HFFc6 (cell line): Measurements from ENCODE around the gene PTCRA. TPM values are rescaled to one million over a fixed set of nuclear protein-coding genes. Genes with fewer than 3 reads are reported as not detected.

ENCODE experiments used
- DNase-seq: peaks from one replicate; pipeline ENCODE4 v3.0.0-alpha.2; 2018
- H3K27ac Mint-ChIP-seq: 2 replicates; pipeline ENCODE4 v1.8.0; 2020; ENCODE audit warnings: mild to moderate bottlenecking, mixed read lengths
- H3K27me3 Mint-ChIP-seq: 2 replicates; pipeline ENCODE4 v1.8.0; 2021; ENCODE audit warnings: mild to moderate bottlenecking, moderate library complexity, mixed read lengths; ENCODE audit not compliant: insufficient read depth
- H3K36me3 Mint-ChIP-seq: 2 replicates; pipeline ENCODE4 v1.8.0; 2021; ENCODE audit warnings: low read depth, mixed read lengths
- H3K4me1 Mint-ChIP-seq: 2 replicates; pipeline ENCODE4 v1.8.0; 2020; ENCODE audit warnings: low read depth, mixed read lengths
- H3K4me3 Mint-ChIP-seq: 2 replicates; pipeline ENCODE4 v1.8.0; 2020; ENCODE audit warnings: mild to moderate bottlenecking, moderate library complexity, mixed read lengths
- H3K9me3 Mint-ChIP-seq: 2 replicates; pipeline ENCODE4 v1.8.0; 2020; ENCODE audit warnings: mild to moderate bottlenecking, mixed read lengths
- total RNA-seq, 6 experiments: library from RNA; stranded (reverse); fragmentation: NEBNext Ultra II Directional; extraction: Animal tissue kit (Norgen Biotek cat#: 25700); gene quantifications; 2 replicates in 1 of 6; 3 replicates in 5 of 6; pipeline ENCODE4 v1.2.3, GENCODE V29; 2021
- TF ChIP-seq, protein P1 (sequence below): fragments of 200-600 bp; sonication (generic); IDR thresholded peaks from 2 replicates; pipeline ENCODE4 v1.5.0; 2021; ENCODE audit warnings: antibody characterized with exemption, mild to moderate bottlenecking

Gene PTCRA
- total RNA-seq, 6 experiments from 2014 or later: not detected

DNA sequence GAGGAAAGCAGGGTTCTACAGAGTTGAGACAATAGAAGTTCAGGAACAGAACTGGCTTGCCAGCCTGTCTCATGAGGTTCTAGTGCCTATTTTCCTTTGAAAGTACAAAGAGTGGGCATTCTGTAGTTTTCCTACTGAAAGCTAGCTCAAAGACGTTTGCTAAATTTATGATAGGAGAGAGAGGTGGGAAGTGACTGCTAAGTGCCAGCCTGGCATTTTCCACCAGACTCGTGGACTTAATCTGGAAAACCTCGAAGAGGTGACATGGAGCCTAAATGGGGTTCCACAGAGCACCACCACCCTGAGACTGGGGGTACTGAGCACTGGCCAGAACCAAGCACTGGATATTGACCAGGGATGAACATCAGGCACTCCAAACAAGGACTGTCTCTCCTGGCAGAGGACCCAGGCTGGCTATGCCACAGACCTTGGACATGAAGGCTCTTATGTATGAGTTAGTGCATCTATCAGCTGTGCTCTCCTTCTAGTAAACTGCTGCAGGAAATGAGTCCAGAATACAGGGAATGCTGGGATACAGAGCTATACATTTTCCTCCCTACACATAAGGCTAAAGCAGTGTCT lies 56.0 kb downstream of the PTCRA start:
- H3K4me1 Mint-ChIP-seq: peaks cover 27% of the 10 kb centered on the region

DNA sequence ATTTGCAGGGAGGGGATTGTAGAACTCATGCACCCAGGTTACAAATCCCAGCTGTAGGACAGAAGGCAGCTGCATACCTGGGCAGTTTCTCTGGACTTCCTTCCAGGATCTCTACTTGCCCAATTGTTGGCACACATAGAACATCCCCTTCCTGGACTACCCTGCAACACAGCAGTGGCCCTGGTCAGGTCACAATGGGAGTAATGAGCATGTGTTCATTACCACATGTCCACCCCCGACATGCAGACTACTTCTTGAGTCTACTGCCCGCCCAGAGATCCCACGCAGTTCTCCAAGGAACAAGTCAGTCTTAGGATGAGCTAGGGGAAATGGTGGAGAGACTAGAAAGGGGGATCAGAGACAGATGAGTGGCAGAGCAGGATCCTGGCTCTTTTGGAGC lies 58.1 kb downstream of the PTCRA start:
- no peak overlapping the region for H3K4me3 Mint-ChIP-seq
- no peaks in the 10 kb centered on the region for H3K9me3 Mint-ChIP-seq
- H3K36me3 Mint-ChIP-seq: peaks cover 18% of the 10 kb centered on the region

More for the DNA sequence above, 56.0 kb downstream of the PTCRA start:
- H3K9me3 Mint-ChIP-seq: no peaks in the 10 kb centered on the region
- TF ChIP-seq, protein P1, sequence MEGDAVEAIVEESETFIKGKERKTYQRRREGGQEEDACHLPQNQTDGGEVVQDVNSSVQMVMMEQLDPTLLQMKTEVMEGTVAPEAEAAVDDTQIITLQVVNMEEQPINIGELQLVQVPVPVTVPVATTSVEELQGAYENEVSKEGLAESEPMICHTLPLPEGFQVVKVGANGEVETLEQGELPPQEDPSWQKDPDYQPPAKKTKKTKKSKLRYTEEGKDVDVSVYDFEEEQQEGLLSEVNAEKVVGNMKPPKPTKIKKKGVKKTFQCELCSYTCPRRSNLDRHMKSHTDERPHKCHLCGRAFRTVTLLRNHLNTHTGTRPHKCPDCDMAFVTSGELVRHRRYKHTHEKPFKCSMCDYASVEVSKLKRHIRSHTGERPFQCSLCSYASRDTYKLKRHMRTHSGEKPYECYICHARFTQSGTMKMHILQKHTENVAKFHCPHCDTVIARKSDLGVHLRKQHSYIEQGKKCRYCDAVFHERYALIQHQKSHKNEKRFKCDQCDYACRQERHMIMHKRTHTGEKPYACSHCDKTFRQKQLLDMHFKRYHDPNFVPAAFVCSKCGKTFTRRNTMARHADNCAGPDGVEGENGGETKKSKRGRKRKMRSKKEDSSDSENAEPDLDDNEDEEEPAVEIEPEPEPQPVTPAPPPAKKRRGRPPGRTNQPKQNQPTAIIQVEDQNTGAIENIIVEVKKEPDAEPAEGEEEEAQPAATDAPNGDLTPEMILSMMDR: no peak
- peaks cover 8% of the 10 kb centered on the region for H3K36me3 Mint-ChIP-seq
- no peaks in the 10 kb centered on the region; the same call in 1 of the 2 replicates for H3K27me3 Mint-ChIP-seq
- peak overlapping the region; percentile 81 for H3K27ac Mint-ChIP-seq
- no peak overlapping the region for H3K4me3 Mint-ChIP-seq
- no peak for DNase-seq

DNA sequence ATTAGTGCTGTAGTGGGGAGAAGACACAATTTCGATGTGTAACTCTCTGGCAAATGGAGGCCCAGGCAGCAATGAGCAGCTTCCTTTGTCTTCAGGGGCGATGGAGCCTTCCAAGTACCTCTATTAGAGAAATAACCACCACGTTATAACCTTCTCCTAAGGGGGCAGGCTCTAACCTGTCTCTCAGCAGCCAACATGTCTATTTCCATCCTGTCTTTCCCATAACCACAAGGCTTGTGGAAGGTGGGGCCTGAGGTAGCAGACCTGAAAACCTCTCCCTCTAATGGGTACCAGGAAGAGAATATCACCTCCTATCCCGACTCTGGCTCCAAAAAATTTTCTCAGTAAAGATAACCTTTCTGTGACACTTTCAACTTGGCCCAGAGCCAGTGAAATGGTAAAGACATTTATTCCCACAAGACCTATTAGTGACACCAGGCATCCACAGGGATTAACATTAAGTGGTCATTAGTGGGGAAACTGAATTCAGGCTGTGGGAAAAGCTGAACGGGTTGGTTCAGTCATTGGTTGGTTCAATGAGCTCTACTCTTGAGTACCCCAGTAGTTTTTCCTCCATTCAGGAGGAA lies 59.2 kb downstream of the PTCRA start:
- H3K4me3 Mint-ChIP-seq: no peak overlapping the region
- DNase-seq: no peak
- peaks cover 46% of the 10 kb centered on the region for H3K4me1 Mint-ChIP-seq
- no peaks in the 10 kb centered on the region; the same call in 1 of the 2 replicates for H3K27me3 Mint-ChIP-seq
- peaks cover 18% of the 10 kb centered on the region for H3K36me3 Mint-ChIP-seq
- no peaks in the 10 kb centered on the region for H3K9me3 Mint-ChIP-seq
- H3K27ac Mint-ChIP-seq: no peak overlapping the region
- TF ChIP-seq, protein P1: no peak

More for the DNA sequence above, 58.1 kb downstream of the PTCRA start:
- Mint-ChIP-seq H3K4me1 (peaks cover 36% of the 10 kb centered on the region), H3K27me3 (no peaks in the 10 kb centered on the region; the same call in 1 of the 2 replicates), H3K27ac (no peak overlapping the region)
- DNase-seq: no peak
- TF ChIP-seq, protein P1: no peak

Other genes starting within 250 kb of the PTCRA start
- gene PRPH2, start 193.5 kb upstream of the PTCRA start, total RNA-seq: 1 to 10 TPM in 2 of 6 experiments, under 1 TPM in 4; 0.19 to 2.0 (median 0.37) TPM
- gene TBCC, start 169.9 kb upstream of the PTCRA start, total RNA-seq: 10 to 100 TPM; 20.6 to 25.2 (median 22.5) TPM
- gene BICRAL, start 134.0 kb upstream of the PTCRA start, total RNA-seq: 1 to 10 TPM; 8.0 to 9.8 (median 9.4) TPM
- gene RPL7L1, start 36.4 kb upstream of the PTCRA start, total RNA-seq: 100 to 1,000 TPM in 4 of 6 experiments, 10 to 100 TPM in 2; 94.6 to 110 (median 105) TPM
- 10 to 100 TPM; 38.0 to 51.7 (median 42.5) TPM for gene CNPY3, start 13.4 kb downstream of the PTCRA start, total RNA-seq
- under 1 TPM in 5 of 6 experiments, not detected in 1; 0.16 to 0.24 (median 0.20) TPM for gene GNMT, start 44.7 kb downstream of the PTCRA start, total RNA-seq
- gene PEX6, start 63.1 kb downstream of the PTCRA start, total RNA-seq: 10 to 100 TPM; 20.3 to 31.7 (median 22.4) TPM
- gene PPP2R5D, start 68.5 kb downstream of the PTCRA start, total RNA-seq: 10 to 100 TPM; 37.7 to 50.7 (median 43.4) TPM
- gene MEA1, start 97.9 kb downstream of the PTCRA start, total RNA-seq: 100 to 1,000 TPM; 114 to 132 (median 118) TPM
- 10 to 100 TPM; 41.6 to 51.2 (median 45.9) TPM for gene KLHDC3, start 98.2 kb downstream of the PTCRA start, total RNA-seq
- 100 to 1,000 TPM in 2 of 6 experiments, 10 to 100 TPM in 4; 85.0 to 101 (median 96.4) TPM for gene RRP36, start 105.6 kb downstream of the PTCRA start, total RNA-seq
- gene CUL7, start 137.8 kb downstream of the PTCRA start, total RNA-seq: 10 to 100 TPM; 33.7 to 50.3 (median 37.0) TPM
- gene MRPL2, start 143.4 kb downstream of the PTCRA start, total RNA-seq: 10 to 100 TPM; 52.6 to 62.9 (median 58.7) TPM
- 10 to 100 TPM; 10.7 to 12.6 (median 11.8) TPM for gene KLC4, start 143.6 kb downstream of the PTCRA start, total RNA-seq
- gene PTK7, start 160.3 kb downstream of the PTCRA start, total RNA-seq: 100 to 1,000 TPM in 1 of 6 experiments, 10 to 100 TPM in 5; 62.8 to 115 (median 66.7) TPM